Endometrial microvascular endothelial cells (primary cell): ENCODE data around the gene ZSCAN31. TPM values are rescaled to one million over a fixed set of nuclear protein-coding genes. Genes with fewer than 3 reads are reported as not detected.

Source experiments
- in situ Hi-C: cut with HindIII; loops from 2 replicates; pipeline ENCODE4 v1.10.0; 2017; ENCODE audit warnings: low sequenced_read_pairs, low pct_unique_long_range_greater_than_20kb; ENCODE audit errors: inconsistent ontology term
- total RNA-seq: library from RNA; depleted of rRNA; stranded (reverse); fragments of >200 nt; gene quantifications from one replicate; pipeline ENCODE4 v1.2.3, GENCODE V29; 2015; ENCODE audit errors: inconsistent ontology term

ZSCAN31 gene
- total RNA-seq, 1 donor from 2014 or later, result 16.5 TPM

- in situ Hi-C loops, result no loop called here
Observed at GRCh38 chr6:28354688-28355554, 19.0 kb upstream of the ZSCAN31 start.

- in situ Hi-C loops, result no loop called here
Observed at GRCh38 chr6:28353981-28354676, 18.2 kb upstream of the ZSCAN31 start.

- in situ Hi-C loops, result no loop called here
Observed at GRCh38 chr6:28353356-28353755, 17.4 kb upstream of the ZSCAN31 start.

GRCh38 chr6:28351493-28351925 is 15.6 kb upstream of the ZSCAN31 start:
- in situ Hi-C loops, result no loop called here

- in situ Hi-C loops, result no loop called here
Observed at GRCh38 chr6:28351087-28351486, 15.1 kb upstream of the ZSCAN31 start.

GRCh38 chr6:28349892-28350737 is 14.2 kb upstream of the ZSCAN31 start, which contains the start of gene ZKSCAN3:
Gene ZKSCAN3, plus strand, starts transcription at chr6:28349947. Its CDS starts 9,640 bp downstream, at chr6:28359587.
- in situ Hi-C loops, result no loop called here

- in situ Hi-C loops, result no loop called here
Observed at GRCh38 chr6:28349344-28349891, 13.5 kb upstream of the ZSCAN31 start.

- in situ Hi-C loops, result no loop called here
Observed at GRCh38 chr6:28347119-28347518, 11.2 kb upstream of the ZSCAN31 start.

GRCh38 chr6:28345201-28345600 is 9.3 kb upstream of the ZSCAN31 start:
- in situ Hi-C loops, result no loop called here

- in situ Hi-C loops, result no loop called here
Observed at GRCh38 chr6:28343898-28344677, 8.1 kb upstream of the ZSCAN31 start.

GRCh38 chr6:28340310-28341095 is 4.6 kb upstream of the ZSCAN31 start:
- in situ Hi-C loops, result no loop called here

- in situ Hi-C loops, result no loop called here
Observed at GRCh38 chr6:28337121-28337520, 1.2 kb upstream of the ZSCAN31 start.

GRCh38 chr6:28336284-28337120 is 554 bp upstream of the ZSCAN31 start:
- in situ Hi-C loops, result no loop called here

GRCh38 chr6:28335040-28335563 is 846 bp downstream of the ZSCAN31 start:
- in situ Hi-C loops, result no loop called here

GRCh38 chr6:28334286-28335039 is 1.5 kb downstream of the ZSCAN31 start:
- in situ Hi-C loops, result no loop called here

GRCh38 chr6:28333599-28334018 is 2.3 kb downstream of the ZSCAN31 start:
- in situ Hi-C loops, result no loop called here
